Activated CD4-positive, alpha-beta T cell treated with anti-CD3 and anti-CD28 coated beads for 48 hours (primary cell): ENCODE results near the gene ABCC4.

Experiments used
- DNase-seq: peaks from one replicate; pipeline ENCODE4 v3.0.0-alpha.2; 2020

Gene ABCC4

DNA sequence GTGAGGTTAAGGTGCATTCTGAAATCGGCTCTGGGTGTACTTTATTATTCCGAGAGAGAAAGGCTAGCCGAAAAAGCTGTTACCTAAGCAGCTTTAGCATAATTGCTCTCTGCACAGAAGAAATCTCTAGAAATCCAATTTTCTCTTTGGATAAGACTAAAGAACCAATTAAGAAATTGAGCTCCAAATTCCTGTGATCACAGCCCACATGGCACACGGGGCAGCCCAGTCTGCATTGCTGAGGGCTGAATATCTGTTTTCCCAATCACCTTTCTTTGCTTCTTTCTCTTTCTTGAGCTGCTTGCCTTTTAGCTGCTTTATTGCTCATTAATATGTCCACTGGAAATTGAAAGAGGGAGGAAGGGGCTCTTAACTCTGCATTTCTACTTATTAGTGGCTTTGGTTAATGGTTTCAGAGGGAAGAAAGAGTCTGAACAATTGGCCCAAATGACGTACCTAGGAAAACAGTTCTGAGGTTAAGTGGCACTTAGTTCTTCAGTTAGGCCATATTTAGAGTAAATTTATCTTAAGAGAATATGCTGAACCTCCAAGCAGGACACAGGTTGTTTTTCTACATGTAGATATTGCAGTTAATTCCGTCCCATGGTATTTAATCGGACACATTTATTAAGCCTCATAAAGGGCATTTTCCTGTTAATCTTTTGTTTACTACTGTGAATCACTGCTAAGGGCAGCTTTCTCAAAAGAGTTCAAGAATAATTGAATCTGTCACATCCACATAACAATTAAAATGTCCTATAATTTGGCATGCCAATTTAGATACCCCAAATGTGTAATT, 265.7 kb downstream of the ABCC4 start:
- DNase-seq, result no peak

DNA sequence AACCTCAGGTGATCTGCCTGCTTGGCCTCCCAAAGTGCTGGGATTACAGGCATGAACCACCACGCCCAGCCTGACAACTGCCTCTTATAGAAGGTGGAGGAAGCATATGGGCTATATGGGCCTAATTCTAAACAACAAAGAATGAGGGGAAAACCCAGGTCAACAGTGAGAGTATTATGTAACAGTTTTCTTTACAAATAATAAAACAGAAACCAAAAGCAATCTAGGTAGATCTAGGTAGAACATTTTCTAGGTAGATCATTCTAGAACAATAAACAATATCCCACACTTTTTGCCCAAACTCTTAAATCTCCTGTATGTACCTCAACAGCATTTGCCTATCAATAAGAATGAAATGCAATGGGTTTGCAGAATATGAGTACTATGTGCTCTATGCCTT, 267.4 kb downstream of the ABCC4 start:
- no peak for DNase-seq

DNA sequence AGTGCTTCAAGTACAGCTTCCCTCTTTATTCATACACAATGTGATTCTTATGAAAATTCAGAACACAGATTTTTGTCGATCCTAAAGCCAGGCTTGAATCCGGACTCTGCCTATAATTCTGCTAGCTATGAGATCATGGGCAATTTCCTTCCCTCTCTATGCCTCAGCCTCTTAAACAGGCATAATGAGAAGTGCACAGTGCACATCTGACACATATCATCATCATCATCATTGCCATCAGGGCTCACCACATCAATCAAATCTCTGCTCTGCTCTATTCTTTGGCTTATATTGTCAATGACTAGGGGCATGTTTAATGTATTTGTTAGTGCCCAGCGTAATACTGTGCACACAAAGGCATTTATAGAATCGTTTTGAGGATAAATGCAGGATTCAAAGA, 269.1 kb downstream of the ABCC4 start:
- no peak for DNase-seq

DNA sequence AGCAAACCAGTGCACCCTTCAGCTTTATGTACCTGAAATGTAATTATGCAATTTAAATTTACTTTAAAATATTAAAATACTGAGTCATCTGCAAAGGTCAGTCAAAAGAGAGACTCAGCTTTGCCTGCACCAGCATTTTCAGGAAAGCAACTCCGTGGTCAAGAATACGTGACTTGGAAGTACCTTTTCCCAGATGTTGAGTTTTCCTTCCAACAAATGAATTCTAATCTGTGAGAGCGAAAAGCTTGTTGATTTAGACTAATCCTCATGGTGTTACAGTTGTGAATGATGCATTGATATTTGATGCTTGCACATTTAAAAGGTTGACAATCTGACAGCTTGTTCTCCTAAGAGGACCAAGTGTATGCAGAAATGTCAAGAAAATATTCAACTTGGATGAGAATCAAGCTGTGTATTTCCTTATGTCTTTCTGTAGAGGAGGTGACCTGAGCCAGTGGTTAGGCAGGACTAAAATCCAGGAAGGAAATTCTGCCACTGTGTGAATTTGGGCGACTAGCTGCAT, 270.4 kb downstream of the ABCC4 start:
- no peak for DNase-seq

DNA sequence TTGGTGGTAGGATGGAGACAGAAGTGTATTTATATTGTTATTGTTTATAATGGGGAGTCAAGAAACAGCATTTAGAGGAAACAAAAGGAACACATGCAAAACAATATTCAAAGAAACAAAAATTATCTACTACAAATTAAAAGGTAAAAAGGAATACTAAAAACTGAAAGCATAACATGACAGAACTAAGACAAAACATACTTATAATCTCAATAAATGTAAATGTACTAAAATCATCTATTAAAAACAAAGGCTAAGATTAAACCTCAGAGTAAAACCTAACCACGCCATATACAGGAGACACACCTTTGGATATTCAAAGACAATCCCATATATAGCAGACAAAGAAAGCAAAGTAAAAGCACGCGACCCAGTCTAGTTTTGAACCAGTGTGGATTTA, 273.6 kb downstream of the ABCC4 start:
- no peak for DNase-seq

DNA sequence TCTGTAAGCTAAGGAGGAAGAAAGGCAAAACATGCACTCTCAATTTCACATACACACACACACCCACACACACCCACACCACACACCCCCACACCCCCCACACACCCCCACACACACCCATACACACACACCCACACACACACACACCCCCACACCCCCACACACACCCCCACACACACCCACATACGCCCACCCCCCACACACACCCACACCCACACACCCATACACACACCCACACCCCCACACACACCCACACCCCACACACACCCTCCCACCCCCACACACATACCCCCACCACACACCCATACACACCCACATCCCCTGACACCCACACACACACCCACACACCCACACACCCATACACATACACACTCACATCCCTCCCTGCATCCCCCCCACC, 276.1 kb downstream of the ABCC4 start:
- no peak for DNase-seq

DNA sequence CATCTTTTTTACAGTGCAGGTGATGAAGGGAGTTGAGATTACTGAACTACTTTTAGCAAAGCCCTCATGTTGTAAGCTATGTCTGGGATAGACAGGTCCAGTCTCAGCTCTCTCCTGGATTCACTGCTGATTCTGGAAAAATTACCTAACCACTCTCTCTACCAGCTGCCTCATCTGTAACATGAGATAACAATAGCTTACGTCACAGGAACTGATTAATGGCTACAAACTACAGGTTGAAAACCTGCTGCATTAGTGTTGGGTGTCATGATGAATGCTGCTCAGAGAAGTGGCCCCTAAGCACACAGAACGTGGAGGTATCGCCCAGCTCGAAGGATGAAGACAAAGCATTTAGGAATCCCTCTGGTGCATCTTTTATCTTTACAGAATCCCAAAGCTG, 277.8 kb downstream of the ABCC4 start:
- no peak for DNase-seq

DNA sequence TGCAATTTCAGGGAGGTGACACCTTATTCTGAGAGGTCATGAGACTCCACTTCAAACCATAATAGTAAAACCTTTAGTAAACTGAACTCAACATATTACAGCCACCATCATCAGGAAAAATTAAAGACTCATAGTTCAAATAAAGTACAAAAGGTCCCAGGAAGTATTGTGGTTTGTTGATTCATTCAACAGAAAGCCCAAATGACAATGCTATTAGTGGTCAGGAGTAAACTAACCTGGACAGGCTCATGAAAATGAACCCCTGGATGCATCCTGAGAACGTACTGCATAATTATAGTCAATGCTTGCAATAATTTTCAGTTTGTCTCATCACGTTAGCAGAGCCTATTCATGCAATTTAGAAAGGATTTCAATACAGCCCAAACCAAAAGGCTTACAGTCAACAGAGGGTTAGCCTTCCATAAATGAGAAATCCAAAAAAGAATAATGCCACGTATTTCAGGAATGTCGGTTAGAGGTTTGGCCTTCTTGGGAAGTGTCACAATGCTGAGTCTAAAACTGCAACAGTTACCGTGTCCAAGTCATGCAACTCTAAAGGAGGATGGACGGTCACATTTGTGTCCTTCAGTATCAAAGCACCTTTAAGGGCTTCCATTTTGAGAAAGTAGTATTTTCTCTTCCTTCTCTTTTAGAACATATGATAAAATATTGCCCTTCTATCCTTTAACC, 280.8 kb downstream of the ABCC4 start:
- no peak for DNase-seq

DNA sequence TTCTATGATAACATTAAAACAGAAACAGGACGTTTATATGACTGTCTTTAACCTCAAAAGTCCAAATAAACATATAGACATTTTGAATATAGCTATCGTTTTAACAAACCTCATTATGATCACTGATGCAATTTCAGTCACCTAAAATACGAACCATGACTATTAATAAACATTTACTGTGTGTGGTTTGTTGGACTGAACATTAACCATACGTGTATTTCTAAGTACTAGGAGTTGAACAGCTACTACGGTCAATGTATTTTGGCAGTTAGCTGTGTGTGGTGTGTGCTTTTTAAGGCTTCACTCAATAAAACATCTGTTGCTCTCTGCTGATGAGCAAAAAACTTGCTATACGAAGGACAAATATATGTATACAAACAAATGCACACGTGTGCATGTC, 281.4 kb downstream of the ABCC4 start:
- no peak for DNase-seq

DNA sequence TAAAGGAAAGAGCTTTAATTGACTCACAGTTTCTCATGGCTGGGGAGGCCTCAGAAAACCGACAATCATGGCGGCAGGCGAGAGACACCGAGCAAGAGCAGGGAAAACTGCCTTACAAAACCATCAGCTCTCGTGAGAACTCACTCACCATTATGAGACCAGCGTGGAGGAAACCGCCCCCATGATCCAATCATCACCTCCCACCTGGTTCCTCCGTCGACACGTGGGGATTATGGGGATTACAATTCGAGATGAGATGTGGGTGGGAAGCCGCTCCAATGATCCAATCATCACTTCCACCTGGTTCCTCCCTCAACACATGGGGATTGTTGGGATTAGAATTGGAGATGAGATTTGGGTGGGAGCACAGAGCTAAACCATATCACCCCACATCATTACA, 293.9 kb downstream of the ABCC4 start:
- DNase-seq, result no peak

DNA sequence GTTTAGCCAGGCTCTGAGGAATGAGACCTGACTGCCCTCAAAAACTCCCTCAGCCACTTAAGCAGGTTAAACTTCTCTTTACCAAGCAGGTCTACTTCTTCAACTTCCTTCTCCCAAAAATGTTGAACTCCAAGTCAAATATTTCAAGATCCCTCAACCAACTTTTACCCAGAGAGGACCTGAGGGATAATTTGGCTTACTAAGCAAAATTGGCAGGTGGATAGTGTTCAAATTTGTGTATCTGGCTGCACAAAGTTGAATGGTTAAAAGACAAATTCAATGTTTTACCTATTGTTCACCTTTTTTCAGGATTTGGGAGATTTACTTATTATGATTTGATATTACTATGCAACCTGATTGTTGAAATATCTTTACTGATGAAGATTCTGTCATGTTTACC, 296.0 kb downstream of the ABCC4 start:
- no peak for DNase-seq

DNA sequence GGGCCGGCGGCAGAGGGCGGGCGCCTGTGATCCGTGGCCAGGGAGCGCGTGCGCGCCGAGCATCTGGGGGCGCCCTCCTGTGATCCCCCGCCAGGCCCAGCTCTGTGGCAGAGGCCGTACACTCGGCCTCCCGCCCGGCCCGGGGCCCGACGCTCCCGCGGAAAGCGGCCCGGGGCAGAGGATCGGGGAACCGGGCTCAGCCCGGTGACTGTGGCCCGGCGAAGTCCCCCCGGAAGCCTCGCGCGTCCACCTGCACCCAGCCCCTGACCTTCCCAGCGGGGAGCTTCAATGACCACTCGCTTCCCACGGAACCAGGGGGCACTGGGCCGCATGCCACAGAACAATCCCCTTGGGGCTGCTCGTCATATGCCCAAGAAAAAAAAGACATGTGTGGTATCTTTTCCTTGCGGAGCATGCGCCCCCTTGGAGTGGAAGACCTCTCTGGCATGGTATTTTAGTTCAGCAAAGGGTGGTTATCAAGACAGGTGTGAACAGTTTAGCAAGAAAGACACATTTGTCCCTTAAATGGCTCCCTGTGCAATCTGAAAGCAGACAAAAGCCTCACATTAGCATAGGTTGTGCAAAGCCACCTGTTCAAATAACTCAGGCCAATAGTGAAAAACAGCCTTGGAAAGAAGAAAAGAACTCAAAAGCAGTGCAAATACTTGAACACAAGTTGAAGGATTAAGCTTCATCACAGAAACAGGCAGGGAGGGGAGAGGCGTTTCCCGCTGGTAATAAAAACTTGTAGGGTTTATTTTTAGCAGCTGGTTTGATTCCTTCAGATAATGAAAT, 298.0 kb downstream of the ABCC4 start:
- no peak for DNase-seq

DNA sequence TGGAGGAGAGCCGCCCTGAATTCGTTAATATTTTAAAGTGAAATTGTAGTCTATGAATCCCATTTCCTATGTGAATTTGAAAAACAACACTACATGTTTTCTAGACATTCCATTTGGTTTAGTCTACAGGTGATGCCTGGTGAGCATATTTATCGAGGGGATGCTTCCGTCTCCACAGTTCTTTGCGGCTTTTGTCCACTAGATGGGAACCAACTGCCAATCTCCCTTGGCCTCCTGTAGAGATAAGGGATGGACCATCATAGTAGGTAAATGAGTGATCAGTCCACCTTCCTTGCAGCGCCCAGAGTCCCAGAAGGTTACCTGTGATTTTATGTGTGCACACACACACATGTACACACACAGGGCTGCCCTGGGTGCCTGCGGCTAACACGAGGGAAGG, 299.1 kb downstream of the ABCC4 start:
- no peak for DNase-seq

DNA sequence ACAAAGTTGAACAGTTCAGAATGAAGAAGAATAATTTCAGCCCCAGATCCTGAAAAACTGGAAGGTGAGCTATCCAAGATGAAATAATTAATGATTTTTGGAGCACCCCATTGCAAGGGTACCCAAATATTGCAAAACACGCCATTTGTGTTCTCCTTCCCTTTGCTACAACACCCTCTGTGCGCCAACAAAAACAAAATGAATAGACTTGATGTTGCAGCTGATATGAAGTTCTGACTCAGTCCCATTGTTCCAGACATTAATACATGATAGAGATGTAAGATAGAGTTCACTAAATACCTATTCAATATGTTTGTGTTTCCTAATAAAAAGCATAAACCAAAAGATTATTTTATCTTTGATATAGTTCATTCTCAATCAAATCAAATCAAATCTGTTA, 301.4 kb downstream of the ABCC4 start:
- no peak for DNase-seq

DNA sequence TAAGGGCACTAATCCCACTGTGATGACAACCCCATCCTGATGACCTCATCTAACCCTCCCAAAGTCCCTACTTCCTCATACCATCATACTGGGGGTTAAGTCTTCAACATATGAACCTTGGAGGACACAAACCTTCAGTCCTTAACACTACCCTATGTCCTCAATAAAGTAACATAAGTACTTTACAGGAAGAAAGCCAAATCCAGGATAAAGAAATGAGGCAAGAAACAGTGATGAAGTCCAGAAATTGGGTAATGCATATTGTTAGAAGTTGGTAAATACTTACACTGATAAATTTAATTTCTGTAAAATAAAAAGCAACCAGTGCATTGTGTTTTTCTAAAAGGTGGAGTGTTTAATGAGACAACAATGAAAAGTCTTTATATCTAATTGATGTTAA, 304.1 kb downstream of the ABCC4 start:
- no peak for DNase-seq

DNA sequence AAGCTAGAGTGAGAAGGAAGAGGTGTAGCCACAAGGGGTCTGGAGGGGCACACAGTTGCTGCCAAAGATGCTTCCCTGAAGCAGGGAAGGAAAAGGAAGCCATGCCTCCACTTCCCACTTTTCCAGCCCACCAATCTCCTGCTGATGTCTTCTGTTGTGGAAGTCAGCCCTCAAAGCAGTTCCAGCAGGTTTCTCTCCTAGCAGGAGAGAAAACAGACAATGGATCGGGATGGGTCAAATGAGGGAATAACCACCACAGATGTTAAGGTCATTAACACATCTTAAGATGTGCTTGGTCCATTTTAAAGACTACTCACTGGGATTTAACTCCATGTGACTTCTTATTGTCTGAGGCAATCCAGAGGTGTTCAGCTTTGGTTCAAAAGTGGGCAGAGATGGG, 304.8 kb downstream of the ABCC4 start:
- no peak for DNase-seq

DNA sequence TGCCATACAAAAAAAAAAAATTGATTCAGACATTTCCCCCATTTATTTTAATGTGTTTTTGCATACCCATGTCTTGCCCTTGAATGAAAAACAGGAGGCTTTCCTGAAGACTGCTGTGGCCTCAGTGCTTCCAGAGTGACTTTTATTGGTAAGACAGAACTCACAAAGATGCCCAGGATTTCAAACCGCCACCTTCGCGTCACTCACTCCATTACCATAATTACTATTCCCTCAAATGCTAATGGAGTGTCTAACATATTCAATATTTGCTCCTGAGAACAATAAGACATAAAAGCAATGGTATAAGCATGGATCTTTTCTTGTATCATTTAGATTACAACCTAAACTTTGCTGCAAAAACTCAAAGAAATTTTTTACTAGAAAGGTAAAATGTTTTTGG, 306.7 kb downstream of the ABCC4 start:
- DNase-seq, result no peak

DNA sequence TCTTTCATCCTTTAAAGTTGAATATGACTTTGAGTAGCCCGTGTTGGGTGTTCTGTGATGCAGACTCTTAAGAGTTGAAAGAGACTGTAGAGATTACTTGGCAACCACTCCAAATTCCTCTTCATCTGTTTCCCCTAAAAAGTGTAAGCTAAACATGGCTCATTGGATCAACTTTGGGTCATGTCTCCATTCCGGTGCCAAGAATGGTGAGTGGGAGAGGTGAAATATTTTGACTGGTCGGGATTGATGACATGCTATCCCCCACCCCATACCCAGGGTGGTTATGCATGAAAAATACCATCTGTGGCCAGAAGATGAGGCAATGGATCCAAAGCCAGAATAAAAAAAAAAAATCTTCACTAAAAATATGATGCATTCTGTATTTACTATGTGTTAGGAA, 307.6 kb downstream of the ABCC4 start:
- no peak for DNase-seq

DNA sequence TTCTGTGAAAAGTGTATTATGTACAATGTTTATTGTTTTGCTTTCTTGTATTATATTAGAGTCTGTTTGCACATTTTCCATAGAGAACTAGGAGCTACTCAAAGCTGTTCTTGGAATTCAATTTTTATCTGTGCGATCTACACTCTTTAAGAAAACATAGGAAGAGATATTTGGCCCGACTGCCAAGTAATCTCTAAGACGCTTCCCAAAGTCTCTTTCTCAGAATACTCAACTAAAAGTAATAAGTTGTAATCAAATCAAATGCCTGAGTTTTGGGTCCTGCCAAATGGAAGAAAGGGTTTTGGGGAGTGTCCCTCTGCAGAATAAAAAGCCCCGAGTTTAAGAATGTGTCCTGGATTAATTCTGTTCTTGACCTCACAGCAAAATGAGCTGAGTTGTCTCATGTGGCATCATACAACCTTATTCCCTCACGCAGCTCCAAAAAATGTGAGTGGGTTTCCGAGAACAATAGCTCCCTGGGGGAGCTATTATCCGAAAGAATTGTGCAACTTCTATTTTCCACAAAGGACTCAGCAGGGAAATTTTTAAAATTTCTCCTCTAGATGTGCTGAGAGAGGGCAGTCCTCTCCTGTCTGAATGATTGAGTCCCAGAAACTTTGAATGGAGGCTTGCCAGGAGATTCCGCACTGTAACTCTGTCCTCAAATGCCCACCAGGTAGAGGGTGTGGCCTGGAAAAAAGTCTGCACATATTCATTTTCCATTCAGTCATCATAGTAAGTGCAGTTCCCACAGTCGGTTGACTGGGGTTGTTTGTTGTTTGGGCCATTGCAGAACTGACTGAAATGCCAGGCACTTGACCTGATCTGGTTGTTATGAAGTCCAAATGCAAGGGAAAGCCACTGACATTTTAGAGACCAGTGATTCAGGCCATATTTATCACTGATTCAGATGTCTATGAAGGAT, 309.0 kb downstream of the ABCC4 start:
- DNase-seq, result no peak

DNA sequence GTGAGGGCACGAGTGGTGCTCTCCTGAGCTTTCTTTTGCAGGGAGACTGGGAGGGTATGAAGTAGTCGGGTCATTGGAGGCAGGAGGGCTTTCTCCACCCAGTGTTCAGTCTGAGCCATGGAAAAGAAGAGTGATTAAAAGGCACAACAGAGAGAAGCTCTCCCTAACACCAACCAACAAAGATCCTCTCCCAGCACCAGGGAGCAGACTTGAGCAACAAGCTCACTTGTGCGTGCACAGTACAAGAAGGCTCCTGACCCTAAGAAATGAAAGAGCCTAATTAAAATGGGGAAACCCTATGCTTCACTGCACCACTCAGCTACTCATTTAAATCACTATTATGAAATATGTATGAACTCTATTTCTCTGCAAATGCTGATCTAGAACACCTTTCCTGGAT, 312.6 kb downstream of the ABCC4 start:
- no peak for DNase-seq

DNA sequence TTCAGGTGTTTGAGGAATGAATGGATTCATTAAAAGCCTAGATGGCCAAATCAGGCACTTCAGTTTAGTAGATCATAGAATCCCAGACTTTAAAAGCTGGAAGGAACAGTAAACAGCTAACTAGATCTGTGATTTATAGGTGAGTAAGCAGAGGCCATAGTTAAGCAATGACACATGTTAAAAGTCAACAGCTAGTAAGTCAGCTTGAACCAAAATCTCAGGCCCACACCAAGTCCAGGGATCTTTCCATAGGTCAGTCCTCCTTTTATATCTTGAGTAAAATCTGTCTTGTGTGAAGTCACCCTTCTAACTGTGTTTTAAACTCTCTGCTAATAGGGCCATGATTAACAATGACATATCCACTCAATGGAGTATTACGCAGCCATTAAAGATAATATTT, 313.4 kb downstream of the ABCC4 start:
- no peak for DNase-seq

DNA sequence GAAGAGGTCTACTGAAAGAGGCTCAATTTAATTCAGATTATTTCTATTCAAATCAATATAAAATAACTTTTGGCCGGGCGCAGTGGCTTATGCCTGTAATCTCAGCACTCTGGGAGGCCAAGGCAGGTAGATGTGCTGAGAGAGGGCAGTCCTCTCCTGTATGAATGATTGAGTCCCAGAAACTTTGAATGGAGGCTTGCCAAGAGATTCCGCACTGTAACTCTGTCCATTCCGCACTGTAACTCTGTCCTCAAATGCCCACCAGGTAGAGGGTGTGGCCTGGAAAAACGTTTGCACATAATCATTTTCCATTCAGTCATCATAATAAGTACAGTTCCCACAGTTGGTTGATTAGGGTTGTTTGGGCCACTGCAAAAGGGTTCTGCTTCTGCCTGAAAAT, 314.2 kb downstream of the ABCC4 start:
- DNase-seq, result no peak

DNA sequence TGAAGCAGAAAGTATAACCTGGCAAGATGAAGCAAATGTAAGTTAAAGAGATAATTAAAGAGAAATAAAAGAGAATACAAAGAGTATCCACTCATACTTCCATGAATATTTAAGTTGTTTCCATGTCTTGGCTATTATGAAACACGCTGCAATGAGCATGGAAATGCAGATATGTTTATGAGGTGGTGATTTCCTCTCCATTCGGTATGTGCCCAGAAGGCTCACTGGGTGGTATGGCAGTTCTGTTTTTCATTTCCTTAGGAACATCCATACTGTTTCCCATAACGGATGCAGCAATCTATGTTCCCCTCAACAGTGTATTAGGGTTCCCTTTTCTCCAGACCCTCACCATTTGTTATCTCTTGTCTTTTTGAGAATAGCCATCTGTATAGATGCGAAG, 316.3 kb downstream of the ABCC4 start:
- no peak for DNase-seq
